Cardiac atrium fibroblast (primary cell): ENCODE measurements around the gene CNRIP1. TPM values are rescaled to one million over a fixed set of nuclear protein-coding genes. Genes with fewer than 3 reads are reported as not detected.

Experiments
- total RNA-seq: library from RNA; depleted of rRNA; stranded (reverse); fragments of >200 nt; gene quantifications from 2 replicates; pipeline ENCODE4 v1.2.3, GENCODE V29; 2015

CNRIP1 gene
- 16.8 and 24.1 TPM in 2 replicates for total RNA-seq

DNA sequence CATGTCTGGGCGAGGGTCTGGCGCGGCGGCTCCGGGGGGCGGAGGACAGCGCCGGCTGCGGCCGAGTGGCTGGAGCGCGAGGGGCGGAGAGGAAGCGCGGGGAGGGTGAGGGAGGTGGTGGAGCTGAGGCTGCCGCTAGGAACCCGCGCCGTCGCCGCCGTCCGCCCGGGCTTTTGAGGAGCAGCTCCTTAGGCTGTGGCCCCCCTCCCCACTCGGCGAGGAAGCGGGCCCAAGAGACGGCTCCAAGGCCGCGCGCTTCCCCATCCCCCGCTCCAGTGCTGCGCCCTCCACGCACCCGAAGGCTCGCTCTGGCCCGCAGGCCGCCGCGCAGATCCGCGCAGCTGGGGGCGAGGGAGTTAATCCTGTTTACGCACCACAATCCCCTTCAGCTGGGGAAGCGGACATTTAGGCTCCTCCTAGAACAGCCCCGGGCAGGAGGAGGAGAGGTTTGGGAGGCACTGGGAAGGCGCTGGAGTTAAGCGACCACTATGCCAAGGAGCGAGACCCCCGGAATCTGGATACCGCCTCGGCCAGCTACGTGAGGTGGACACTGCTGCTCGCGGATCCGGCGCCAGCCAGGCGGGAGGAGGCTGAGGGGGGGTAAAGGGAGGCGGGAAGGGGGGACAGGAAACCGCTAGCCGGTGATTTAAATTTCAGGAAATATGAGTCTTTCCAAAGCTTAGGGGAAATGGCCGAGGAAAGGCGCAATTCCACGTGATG is at the start of gene CNRIP1:
Gene CNRIP1 (minus strand): TSS at position 552 of the 720 bp plus-strand sequence. CDS start 549 bp downstream, at position 3.

DNA sequence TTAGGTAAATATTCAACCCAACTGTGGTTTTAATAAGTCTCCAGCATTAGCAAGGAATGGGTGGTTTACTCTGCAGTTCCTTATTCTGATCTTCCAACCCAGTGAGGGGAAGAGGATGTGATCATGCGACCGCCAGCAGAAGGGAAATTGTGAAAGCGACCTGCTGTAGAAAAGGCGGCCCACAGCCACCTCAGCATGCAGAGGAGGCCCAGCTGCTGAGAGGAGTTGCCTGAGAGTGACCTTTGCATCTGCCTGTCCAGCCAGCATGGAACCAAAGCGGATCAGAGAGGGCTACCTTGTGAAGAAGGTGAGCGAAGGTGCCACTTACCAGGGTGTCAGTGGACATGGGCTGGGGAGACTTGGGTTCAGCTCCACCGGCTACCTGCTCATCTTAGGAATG is 45.3 kb upstream of the CNRIP1 start, which contains the start of gene PLEK:
Gene PLEK (plus strand): TSS at position 196 of the 400 bp plus-strand sequence. CDS start 70 bp downstream, at position 266.

GRCh38 chr2:68252400-68253218 is 67.1 kb downstream of the CNRIP1 start, which contains the start of gene PPP3R1:
PPP3R1 (minus strand) TSS chr2:68252532; CDS start chr2:68252127, 405 bp downstream.

Other genes starting within 250 kb of the CNRIP1 start
- 15.3 and 22.5 TPM in 2 replicates for gene PNO1, start 162.1 kb downstream of the CNRIP1 start, total RNA-seq
- gene PPP3R1, start 67.4 kb downstream of the CNRIP1 start, total RNA-seq: 19.3 and 22.0 TPM in 2 replicates
- gene PLEK, start 45.3 kb upstream of the CNRIP1 start, total RNA-seq: not detected in 2 replicates
- gene FBXO48, start 147.3 kb upstream of the CNRIP1 start, total RNA-seq: 0.36 and 0.49 TPM in 2 replicates
- 1.3 and 2.3 TPM in 2 replicates for gene APLF, start 147.6 kb upstream of the CNRIP1 start, total RNA-seq